Measurements from ENCODE around the gene ZPBP2.
"Not testable (repeated sequence)": the region's sequence is repeated elsewhere in the genome, so short reads cannot be mapped to it uniquely, and the experiment has no call there.

ZPBP2 gene

DNA sequence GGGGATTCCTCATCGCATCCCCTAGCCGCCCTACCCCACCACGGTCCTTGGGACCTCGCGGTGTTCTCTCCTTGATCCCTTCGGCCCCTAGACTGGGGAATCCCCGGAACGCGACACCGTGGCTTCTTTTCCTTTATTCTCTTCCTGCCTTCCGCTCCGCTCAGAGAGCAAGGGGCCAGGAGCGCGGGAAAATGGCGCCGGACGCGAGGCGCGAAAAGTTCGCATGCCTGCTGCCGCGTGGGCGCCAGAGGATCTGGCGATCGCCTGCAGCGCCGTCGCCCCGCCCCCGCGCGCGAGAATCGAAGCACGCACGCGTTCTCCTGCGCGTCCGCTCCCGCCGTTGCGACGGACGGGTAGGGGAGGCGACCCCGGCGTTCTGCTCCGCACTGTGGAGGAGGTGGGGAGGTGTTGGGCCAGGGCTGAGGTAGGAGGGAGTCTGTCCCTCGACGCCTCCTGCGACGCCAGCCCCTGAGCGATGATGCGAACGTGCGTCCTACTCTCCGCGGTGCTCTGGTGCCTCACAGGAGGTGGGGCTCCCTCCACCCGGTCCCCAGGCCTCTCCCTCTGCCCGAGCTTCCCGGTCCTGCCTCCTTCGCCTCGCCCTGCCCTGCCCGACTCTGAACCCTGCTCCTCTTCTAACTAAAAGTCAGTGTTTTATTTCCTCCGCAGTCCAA lies at the start of gene ZPBP2:
ZPBP2 (plus strand) TSS at position 323 of the 674 bp plus-strand sequence; CDS start at position 476, 153 bp downstream.
- DNase-seq: no peak

- DNase-seq: no peak
Observed at GRCh38 chr17:39818358-39819000, 49.5 kb upstream of the ZPBP2 start.

DNA sequence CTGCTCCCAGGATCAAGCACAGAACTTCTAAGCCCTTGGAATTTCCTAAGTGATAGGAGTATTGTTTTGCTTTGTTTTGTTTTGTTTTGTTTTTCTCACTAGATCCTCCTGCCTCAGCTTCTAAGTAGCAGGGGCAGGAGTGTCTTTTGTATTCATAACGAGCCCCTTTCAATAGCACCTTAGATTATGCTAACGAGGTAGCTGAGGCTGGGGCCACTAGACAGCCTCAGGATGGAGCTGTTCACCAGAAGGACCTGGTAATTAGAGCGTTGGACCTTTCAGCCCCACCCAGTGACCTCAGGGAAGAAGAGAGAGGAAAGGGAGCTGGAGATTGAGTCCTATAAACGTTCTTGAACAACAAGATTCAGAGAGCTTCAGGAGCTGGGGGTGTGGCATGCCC lies 47.5 kb upstream of the ZPBP2 start:
- no peak for DNase-seq

DNA sequence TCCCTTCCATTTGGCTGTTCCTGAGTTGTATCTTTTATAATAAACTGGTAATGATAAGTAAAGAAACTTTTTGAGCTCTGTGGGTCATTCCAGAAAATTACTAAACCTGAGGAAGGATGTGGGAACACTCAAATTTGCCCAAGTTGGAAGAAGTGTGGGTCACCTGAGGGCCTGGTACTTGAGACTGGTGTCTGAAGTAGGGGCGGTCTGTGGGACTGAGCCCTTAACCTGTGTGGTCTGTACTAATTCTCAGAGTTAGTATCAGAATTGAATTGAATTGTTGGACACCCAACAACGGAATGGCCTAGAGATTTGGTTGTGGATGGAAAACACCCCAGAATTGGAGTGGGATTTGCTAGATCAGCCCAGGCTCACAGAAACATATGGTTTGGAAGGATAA lies 47.0 kb upstream of the ZPBP2 start:
- DNase-seq: no peak

GRCh38 chr17:39822051-39822451 lies 46.0 kb upstream of the ZPBP2 start:
- DNase-seq: no peak

- DNase-seq: no peak
Observed at GRCh38 chr17:39823407-39824054, 44.5 kb upstream of the ZPBP2 start.

DNA sequence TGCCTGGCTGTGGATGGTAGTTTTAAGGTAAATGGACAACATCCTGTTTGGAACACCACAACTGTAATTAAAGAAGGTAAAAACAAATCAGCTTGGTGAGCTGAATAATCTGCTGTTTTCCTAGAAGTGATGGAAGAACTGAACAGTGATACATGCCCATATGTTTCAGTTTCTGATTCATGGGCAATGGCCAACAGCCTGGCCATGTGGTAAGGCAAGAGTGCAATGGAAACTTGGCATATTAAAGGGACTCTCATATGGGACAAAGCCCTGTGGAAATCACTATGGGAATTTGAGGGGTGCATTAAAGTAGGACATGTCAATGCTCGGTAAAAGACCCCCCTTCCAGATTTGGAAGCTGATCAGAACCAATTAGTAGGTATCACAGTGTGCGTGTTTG lies 41.7 kb upstream of the ZPBP2 start:
- DNase-seq: no peak

- no peak for DNase-seq
Observed at GRCh38 chr17:39828443-39828842, 39.6 kb upstream of the ZPBP2 start.

GRCh38 chr17:39831588-39831987 lies 36.4 kb upstream of the ZPBP2 start:
- DNase-seq: no peak

- DNase-seq: no peak
Observed at GRCh38 chr17:39834017-39834416, 34.0 kb upstream of the ZPBP2 start.

DNA sequence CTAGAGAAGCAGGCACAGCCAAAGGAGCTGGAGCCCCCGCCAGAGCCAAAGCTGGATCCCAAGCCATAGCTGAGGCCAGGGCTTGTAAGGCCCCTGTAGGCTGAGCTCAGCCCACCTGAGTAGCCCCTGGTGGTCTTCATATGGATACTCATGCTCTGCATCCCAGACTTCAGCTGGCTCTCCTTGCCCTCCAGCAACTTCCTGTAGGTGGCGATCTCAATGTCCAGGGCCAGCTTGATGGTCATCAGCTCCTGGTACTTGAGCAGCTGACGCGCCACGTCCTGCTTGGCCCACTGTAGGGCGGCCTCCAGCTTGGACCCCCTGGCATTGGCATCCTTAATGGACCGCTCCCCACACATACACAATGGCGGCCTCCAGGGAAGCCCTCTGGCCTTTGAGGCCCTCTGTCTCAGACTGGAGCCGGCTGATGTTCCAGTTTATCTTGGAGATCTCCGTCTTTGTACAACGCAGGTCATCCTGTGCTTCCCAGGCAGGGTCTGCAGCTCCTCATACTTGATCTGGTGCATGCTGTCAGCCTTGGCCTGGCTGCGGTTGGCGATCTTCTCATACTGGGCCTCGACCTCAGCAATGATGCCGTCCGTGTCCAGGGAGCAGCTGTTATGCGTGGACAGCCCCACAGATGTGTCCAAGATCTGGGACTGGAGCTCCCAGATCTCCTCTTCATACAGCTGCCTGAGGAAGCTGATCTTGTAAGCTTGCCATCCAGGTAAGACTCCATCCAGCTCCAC lies 32.8 kb upstream of the ZPBP2 start:
- no peak for DNase-seq

DNA sequence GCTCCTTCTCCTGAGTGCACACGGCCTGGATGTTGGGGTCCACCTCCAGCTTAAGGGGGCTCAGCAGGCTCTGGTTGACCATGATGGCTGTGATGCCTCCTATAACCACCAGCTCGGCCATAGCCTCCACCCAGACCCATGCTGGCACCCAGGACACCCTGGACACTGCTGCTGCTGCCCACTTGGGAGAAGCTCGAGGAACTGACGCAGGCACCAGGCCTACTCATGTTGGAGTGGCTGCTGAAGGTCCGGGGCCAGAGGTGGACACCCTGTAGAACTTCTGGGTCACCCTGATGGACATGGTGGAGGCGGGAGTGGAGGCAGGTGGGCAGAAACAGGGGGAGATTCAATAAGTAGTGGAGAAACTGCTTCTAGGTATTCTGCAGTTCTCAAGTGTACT lies 31.9 kb upstream of the ZPBP2 start:
- no peak for DNase-seq

GRCh38 chr17:39838057-39838456 lies 29.9 kb upstream of the ZPBP2 start:
- DNase-seq: no peak

DNA sequence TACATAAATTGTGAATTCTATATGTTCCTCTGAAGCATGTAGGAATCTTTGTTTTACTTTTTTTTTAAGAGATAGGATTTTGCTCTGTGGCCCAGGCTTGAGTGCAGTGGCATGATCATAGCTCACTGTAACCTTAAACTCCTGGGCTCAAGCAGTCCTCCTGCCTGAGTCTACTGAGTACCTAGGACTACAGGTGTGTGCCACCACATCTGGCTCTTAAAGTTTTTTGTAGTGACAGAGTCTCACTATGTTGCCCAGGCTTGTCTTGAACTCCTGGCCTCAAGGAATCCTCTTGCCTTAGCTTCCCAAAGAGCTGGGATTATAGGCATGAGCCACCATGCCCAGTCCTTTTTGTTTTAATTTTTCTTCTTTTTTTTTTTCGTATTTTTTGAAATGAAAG lies 29.2 kb upstream of the ZPBP2 start:
- DNase-seq: no peak

- DNase-seq: no peak
Observed at GRCh38 chr17:39841134-39841683, 26.8 kb upstream of the ZPBP2 start.

DNA sequence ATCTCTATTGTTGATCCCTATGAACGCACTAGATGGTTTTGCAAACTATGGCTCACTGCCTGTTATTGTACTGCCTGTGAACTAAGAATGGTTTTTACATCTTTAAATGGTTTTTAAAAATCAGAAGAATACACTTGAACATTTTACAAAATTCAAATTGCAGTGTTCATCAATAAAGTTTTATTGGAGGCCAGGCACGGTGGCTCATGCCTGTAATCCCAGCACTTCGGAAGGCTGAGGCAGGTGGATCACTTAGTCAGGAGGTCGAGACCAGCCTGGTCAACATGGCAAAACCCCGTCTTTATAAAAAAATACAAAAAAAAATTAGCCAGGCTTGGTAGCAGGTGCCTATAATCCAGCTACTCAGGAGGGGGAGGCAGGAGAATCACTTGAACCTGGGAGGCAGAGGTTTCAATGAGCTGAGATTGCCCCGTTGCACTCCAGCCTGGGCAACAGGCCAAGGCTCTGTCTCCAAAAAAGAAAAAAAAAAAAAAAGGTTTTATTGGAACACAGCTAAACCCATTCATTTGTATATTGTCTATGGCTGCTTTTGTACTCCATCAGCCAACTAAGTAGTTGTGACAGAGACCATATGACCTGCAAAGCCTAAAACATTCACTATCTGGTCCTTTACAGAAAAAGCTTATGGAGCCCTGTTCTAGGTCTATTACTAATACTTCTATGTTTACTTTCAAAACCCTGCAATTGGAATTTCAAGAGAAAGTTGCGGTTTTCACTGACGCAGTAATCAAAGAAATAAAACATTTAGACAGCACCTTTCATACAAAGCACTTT lies 22.8 kb upstream of the ZPBP2 start:
- no peak for DNase-seq

DNA sequence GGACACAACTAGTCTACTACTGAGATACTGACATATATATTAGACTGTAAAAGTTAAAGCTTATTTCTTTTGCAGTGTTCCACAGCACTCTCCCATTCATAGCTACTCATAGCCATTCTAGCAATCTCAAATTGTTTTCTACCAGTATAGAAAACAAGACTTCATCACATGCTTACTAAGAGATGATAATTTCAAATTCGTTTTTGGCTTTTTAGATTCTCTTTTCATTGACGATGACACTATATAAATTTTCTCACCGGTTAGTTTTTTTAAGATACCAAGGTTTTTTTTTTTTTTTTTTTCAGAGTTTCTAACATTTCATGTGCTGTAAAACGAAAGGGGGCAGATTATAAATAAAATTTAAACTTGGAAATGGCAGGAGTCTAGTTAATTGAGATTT lies 21.8 kb upstream of the ZPBP2 start:
- DNase-seq: no peak

- no peak for DNase-seq
Observed at GRCh38 chr17:39848600-39848999, 19.4 kb upstream of the ZPBP2 start.

GRCh38 chr17:39850186-39850585 lies 17.8 kb upstream of the ZPBP2 start:
- not testable (repeated sequence) for DNase-seq

DNA sequence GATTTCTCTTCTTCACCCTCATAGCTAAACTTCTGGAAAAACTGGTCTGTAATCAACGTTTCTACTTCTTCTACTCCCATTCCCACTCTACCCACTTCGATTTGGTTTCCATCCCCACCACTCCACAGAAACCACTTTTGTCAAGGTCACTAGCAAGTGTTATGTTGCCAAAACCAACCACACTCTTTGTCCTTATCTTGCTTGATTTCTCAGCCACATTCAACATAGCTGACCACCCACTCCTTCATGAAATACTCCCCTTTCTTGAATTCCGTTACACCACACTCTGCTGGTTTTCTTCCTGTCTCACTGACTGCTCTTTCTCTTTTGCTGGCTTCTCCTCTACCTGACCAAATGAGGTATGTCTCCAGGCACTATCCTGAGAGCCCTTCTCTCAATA lies 15.8 kb upstream of the ZPBP2 start:
- DNase-seq: no peak

DNA sequence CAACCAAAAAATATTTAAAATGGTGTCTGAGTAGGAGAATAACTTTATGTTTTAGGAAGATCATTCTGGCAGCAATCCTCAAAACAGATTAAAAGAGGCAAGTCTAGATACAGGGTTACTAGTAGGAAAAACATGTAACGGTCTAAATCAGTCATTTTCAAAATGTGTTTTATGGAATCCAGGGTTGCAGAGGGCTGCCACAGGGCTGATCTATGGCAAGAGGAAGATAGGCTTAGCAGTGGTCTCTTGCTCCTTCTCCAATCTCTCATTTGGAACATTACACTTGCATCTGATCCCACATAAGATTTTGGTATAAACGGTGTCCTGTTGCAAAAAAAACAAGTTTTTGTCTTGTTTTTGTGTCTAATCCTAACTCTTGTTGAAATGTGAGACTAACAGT lies 13.1 kb upstream of the ZPBP2 start:
- no peak for DNase-seq

GRCh38 chr17:39855911-39856649 lies 11.9 kb upstream of the ZPBP2 start:
- not testable (repeated sequence) for DNase-seq
